ENCODE results near the gene SAT1. TPM values are rescaled to one million over a fixed set of nuclear protein-coding genes. Genes with fewer than 3 reads are reported as not detected.
"Not testable (repeated sequence)": the region's sequence is repeated elsewhere in the genome, so short reads cannot be mapped to it uniquely, and the experiment has no call there.

The SAT1 gene
- polyA plus RNA-seq, 12 donors: 31.7 to 113 (median 46.3) TPM; not detected in 1

- no peak for DNase-seq
Measured at GRCh38 chrX:23766650-23767551, 16.1 kb upstream of the SAT1 start.

- no peak for DNase-seq
Measured at GRCh38 chrX:23770142-23770541, 12.8 kb upstream of the SAT1 start.

DNA sequence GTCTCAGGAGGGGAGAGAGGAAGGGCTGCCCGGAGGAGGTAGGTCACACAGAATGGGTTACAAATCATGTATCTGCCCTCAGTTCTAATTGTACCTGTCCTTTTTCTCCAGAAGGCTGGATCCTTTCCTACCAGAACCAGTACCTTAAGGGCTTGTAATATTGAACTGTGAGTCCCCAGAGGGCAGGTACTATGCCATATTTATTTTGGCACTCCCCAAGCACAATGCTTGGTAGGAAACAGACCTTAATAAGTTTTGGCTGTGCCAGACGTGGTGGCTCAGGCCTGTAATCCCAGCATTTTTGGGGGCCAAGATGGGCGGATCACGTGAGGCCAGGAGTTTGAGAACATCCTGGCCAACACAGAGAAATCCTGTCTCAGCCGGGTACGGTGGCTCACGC is 11.9 kb upstream of the SAT1 start:
- not testable (repeated sequence) for DNase-seq

- no peak for DNase-seq
Measured at GRCh38 chrX:23773601-23774175, 9.3 kb upstream of the SAT1 start.

DNA sequence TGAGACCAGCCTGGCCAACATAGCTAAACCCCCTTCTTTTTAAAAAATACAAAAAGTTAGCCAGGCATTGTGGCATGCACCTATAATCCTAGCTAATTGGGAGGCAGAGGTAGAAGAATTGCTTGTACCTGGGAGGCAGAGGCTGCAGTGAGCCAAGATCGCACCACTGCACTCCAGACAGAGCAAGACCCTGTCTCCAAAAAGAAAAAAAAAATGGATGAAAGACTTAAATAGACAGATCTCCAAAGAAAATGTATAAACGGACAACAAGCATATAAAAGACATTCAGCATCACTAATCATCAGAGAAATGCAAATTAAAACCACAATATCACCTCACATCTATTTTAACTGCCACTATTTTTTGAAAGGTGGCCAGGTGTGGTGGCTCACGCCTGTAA is 6.6 kb upstream of the SAT1 start:
- DNase-seq: no peak

- no peak for DNase-seq
Measured at GRCh38 chrX:23779025-23779424, 3.9 kb upstream of the SAT1 start.

- DNase-seq: no peak
Measured at GRCh38 chrX:23782455-23782854, 518 bp upstream of the SAT1 start.

DNA sequence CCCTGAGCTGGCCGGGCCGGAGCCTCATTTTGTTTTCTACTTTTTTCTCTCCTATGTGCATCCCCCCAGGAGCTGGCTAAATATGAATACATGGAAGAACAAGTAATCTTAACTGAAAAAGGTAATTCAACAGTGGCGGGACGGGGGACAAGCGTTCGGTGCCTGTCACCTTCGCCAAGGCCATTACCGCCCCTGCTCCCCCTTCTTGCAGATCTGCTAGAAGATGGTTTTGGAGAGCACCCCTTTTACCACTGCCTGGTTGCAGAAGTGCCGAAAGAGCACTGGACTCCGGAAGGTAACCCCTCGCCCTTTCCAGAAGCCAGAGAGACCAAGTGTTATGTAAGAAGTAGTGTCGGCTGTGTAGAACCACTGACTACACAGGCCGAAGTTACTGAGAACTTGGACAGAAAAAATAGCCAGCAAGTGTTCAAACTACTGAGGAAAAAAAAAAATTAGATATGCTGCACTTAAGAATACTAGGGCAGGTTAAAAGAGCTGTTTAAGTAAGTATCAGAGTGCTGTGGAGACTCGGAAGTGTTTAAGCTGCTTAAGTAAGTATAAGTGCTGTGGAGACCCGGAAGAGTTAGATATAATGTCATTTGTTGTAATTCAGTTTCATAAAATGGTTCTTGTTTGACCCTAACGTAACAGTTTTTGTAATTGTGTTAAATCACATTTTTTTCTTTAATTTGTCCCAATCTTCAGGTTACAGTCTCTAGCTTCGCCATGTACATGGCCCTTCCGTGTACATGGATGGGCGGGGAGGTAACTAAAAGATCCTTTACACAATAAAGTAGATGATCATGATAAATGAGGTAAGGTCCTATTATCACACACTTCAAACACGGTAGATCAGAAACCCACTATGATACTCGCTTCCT is 856 bp downstream of the SAT1 start:
- DNase-seq: no peak

DNA sequence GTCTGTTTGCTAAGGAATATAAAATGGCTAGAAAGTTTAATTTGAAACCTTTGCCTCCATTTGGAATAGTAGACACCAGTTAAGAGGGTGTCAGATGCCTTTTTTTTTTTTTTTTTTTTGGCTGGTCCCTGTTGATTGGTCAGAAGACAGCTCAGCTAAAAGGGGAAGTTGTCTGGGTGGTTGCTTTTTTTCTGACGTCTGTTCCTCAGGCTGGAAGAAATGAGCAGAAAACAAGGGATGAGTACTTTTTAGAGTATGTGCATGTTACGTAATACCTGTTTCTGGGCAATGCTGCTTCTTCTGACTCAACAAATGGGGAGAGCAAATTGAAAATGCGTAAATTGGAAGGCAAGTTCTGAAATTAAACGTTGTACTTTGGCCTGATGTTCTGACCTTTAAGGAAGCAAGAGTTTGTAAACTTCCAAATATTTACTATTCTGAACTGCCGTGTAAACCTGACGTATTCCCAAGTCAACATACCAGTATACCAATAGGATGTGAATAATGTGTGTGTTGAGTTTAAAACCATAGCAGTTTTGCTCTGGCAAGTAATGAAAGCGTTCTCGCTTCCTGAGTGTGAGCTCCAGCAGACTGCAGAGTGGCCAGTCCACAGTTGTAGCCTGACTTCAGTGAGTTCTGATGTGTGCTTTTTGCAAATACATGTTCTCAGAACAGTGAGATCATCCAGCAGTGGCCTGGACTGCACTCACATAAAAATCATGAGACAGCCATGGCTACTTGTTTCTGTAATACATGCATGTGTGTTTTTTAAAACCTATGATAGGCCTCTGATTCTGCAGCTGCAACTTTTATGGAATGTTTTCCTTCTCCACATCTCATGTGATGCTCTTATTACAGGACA is 1.7 kb downstream of the SAT1 start:
- DNase-seq: no peak

GRCh38 chrX:23785580-23785979 is 2.6 kb downstream of the SAT1 start:
- DNase-seq: no peak

- no peak for DNase-seq
Measured at GRCh38 chrX:23786268-23786815, 3.4 kb downstream of the SAT1 start.

GRCh38 chrX:23787745-23788118 is 4.8 kb downstream of the SAT1 start:
- DNase-seq: no peak

- DNase-seq: no peak
Measured at GRCh38 chrX:23788521-23788920, 5.5 kb downstream of the SAT1 start.

DNA sequence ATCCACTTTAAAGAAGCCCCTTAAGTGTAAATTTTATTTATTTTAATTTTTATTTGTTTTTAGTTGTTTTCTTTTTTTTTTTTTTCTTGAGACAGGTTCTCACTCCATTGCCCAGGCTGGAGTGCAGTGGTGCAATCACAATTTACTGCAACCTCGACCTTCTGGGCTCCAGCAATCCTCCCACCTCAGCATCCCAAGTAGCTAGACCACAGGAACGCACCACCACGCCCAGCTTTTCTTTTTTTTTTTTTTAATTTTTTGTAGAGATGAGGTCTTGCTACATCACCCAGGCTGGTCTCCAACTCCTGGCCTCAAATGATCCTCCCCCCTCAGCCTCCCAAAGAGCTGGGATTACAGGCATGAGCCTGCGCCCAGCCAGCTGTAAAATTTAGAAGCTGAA is 6.0 kb downstream of the SAT1 start:
- no peak for DNase-seq

DNA sequence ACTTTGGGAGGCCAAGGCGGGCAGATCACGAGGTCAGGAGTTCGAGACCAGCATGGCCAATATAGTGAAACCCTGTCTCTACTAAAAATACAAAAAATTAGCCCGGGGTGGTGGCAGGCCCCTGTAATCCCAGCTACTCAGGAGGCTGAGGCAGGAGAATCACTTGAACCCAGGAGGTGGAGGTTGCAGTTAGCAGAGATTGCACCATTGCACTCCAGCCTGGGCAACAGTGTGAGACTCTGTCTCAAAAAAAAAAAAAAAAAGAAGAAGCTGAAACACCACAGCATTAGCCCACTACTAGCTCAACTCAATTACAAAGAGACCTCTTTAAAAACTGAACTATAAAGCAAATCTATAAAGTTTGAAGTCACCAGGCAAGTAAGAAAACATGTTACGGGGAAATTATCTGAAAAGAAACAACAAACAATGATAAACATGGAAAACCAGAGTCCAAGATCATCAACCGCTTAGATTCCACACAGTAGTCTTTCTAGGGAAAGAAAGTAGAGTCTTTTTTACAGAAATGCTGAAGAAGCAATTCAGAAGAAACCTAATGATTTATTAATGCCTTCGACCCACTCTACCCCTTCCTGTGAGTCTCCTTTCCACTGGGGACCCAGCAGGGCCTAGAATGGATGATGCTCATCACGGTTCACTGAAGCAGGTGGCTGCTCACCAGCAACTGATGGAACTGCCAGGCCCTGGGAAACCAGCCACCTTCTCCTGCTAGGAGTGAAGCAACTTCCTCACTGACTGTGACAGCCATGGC is 6.6 kb downstream of the SAT1 start:
- DNase-seq: no peak

GRCh38 chrX:23790155-23790497 is 7.2 kb downstream of the SAT1 start:
- DNase-seq: no peak

DNA sequence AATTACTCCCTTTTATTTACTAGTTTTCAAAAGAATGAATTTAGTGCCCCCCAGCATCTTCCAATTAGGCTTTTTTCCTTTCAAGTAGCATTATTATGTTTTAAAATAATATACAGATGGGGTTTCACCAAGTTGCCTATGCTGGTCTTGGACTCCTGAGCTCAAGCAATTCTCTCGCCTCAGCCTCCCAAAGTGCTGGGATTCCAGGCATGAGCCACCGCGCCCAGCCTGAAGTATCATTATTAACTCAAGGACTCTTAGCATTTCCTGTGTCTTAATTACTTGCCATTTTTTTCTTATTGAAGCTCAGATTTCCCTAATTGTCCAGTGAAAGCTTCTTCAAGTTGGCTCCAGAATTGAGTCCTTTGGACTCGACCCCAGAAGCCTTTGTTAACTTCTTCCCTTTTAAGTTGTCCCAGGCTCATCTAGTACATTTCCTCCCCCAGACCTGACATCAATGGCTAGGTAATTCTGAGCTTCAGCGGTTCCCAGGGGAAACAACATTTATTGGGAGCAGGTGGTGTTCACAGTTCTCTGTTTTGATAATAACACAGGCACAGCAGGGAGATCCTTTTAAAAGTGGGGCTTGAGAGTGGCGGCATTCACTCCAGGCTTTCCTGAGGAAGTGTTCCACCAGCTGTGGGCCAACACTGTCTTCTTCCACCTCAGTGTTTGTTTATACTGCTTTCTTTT is 10.0 kb downstream of the SAT1 start:
- no peak for DNase-seq

DNA sequence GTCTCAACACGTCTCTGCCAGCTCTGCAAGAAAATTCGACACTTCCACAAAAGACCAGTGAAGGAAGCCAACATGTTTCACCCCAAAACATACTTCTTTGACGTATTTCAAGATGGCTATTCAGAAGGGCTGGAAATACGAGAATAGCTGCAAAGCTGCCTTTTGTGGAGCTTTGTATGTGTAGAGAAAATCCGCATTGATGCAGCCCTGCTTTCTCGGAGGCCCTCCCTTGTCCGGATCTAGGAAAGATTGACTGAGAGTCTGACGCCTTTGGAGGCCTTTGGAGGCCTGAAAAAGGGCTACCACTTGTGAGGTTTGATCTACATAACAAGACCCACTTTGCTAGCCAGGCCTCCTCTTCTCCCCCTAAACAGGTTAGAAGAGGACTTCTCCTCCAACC is 12.2 kb downstream of the SAT1 start:
- no peak for DNase-seq

DNA sequence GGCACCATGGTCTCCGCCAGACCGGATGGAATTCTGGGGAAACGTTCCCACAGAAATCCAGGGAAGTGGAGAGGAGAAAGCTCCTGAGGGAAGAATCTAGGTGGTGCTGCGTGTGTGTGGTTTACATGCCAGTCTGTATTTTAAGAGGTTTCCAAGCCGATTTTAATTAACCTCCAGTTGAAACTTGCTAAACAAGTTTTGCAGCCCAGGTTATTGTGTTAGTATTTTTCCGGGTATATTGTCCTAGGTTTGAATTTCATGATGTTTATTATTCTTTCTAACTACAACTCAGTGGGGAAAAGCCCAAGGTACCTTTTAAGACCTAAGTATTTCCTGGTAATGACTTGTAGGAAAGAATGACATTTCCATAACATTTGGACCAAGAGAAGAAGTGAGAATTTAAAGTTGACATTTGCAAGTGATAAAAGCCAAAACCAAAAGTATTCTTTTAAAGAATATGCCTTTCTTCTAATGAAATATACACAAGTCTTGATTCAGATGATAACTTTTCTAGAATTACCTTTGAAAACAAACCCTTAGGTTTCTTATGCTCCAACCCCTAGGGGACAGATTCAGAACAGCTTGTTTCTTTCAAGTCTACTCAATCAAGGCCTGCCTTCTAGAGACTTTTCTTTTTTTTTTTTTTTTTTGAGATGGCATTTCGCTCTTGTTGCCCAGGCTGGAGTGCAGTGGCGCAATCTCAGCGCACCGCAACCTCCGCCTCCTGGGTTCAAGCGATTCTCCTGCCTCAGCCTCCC is 14.6 kb downstream of the SAT1 start:
- DNase-seq: no peak

Data from muscle of arm (tissue), 12 donors.